ENCODE results near the gene MCUR1. TPM values are rescaled to one million over a fixed set of nuclear protein-coding genes. Genes with fewer than 3 reads are reported as not detected.
"Not testable (repeated sequence)": the region's sequence is repeated elsewhere in the genome, so short reads cannot be mapped to it uniquely, and the experiment has no call there.

MCUR1 gene
- total and polyA plus RNA-seq, 2 donors from 2014 or later, result 24.1 to 39.8 TPM

- H3K9me3 ChIP-seq (ENCODE audit: control insufficient read depth in 2 of 3, insufficient read depth in 1 of 3, low read length in 3 of 3), result no peaks in the 10 kb centered on the region
- intact Hi-C loops (cut with DNase I), result no loop called here
- FAIRE-seq, result no peak
These were observed 37.4 kb upstream of the MCUR1 start for GRCh38 chr6:13851803-13852202.

GRCh38 chr6:13851330-13851729 is 37.0 kb upstream of the MCUR1 start:
- H3K9ac ChIP-seq (ENCODE audit: low read length in 3 of 3), result no peak overlapping the region
- peaks cover 0 to 17% (median 0%) of the 10 kb centered on the region in 3 donors for H3K4me1 ChIP-seq (ENCODE audit: control insufficient read depth in 2 of 3, insufficient read depth in 2 of 3, low read depth in 1 of 3, low read length in 3 of 3)
- DNase-seq (no peak), FAIRE-seq (no peak)
- intact Hi-C loops (cut with DNase I), result no loop called here
- no peak for TF ChIP-seq CTCF (IDR thresholded peaks at IDR 0.05; ENCODE audit: borderline replicate concordance, extremely low read depth, insufficient read depth)
- no peaks in the 10 kb centered on the region for H3K36me3 ChIP-seq (ENCODE audit: control insufficient read depth in 2 of 3, insufficient read depth in 3 of 3, low read length in 3 of 3)
- no peaks in the 10 kb centered on the region for H3K27me3 ChIP-seq (ENCODE audit: control insufficient read depth, insufficient read depth, low read length)
- no peak overlapping the region for H3K27ac ChIP-seq (ENCODE audit: low read depth in 2 of 2, low read length in 2 of 2)
- H3K4me3 ChIP-seq (ENCODE audit: low read length in 3 of 3), result no peak overlapping the region
- H3K9me3 ChIP-seq (ENCODE audit: control insufficient read depth in 2 of 3, insufficient read depth in 1 of 3, low read length in 3 of 3), result no peaks in the 10 kb centered on the region

More at GRCh38 chr6:13851803-13852202, 37.4 kb upstream of the MCUR1 start:
- no peak overlapping the region for H3K9ac ChIP-seq (ENCODE audit: low read length in 3 of 3)
- H3K4me3 ChIP-seq (ENCODE audit: low read length in 3 of 3), result no peak overlapping the region
- H3K27me3 ChIP-seq (ENCODE audit: control insufficient read depth, insufficient read depth, low read length), result no peaks in the 10 kb centered on the region
- no peak for TF ChIP-seq CTCF (IDR thresholded peaks at IDR 0.05; ENCODE audit: borderline replicate concordance, extremely low read depth, insufficient read depth)
- no peak for DNase-seq
- peaks cover 0 to 13% (median 0%) of the 10 kb centered on the region in 3 donors for H3K4me1 ChIP-seq (ENCODE audit: control insufficient read depth in 2 of 3, insufficient read depth in 2 of 3, low read depth in 1 of 3, low read length in 3 of 3)
- H3K36me3 ChIP-seq (ENCODE audit: control insufficient read depth in 2 of 3, insufficient read depth in 3 of 3, low read length in 3 of 3), result no peaks in the 10 kb centered on the region
- H3K27ac ChIP-seq (ENCODE audit: low read depth in 2 of 2, low read length in 2 of 2), result no peak overlapping the region

GRCh38 chr6:13850690-13851089 is 36.3 kb upstream of the MCUR1 start:
- intact Hi-C loops (cut with DNase I); H3K4me3 ChIP-seq (ENCODE audit: low read length in 3 of 3); FAIRE-seq; H3K9me3 ChIP-seq (ENCODE audit: control insufficient read depth in 2 of 3, insufficient read depth in 1 of 3, low read length in 3 of 3); H3K27ac ChIP-seq (ENCODE audit: low read depth in 2 of 2, low read length in 2 of 2); DNase-seq; H3K9ac ChIP-seq (ENCODE audit: low read length in 3 of 3); H3K36me3 ChIP-seq (ENCODE audit: control insufficient read depth in 2 of 3, insufficient read depth in 3 of 3, low read length in 3 of 3); H3K27me3 ChIP-seq (ENCODE audit: control insufficient read depth, insufficient read depth, low read length): not testable (repeated sequence)
- H3K4me1 ChIP-seq (ENCODE audit: control insufficient read depth in 2 of 3, insufficient read depth in 2 of 3, low read depth in 1 of 3, low read length in 3 of 3), result peaks cover 0 to 17% (median 0%) of the 10 kb centered on the region in 3 donors

- intact Hi-C loops (cut with DNase I), result no loop called here
- Histone ChIP-seq H3K9me3 (ENCODE audit: control insufficient read depth in 2 of 3, insufficient read depth in 1 of 3, low read length in 3 of 3) (no peaks in the 10 kb centered on the region), H3K4me1 (ENCODE audit: control insufficient read depth in 2 of 3, insufficient read depth in 2 of 3, low read depth in 1 of 3, low read length in 3 of 3) (peaks cover 0 to 17% (median 0%) of the 10 kb centered on the region in 3 donors), H3K9ac (ENCODE audit: low read length in 3 of 3) (no peak overlapping the region), H3K4me3 (ENCODE audit: low read length in 3 of 3) (peak overlapping the region in 1 of 3 donors; percentile 1), H3K27ac (ENCODE audit: low read depth in 2 of 2, low read length in 2 of 2) (no peak overlapping the region), H3K27me3 (ENCODE audit: control insufficient read depth, insufficient read depth, low read length) (no peaks in the 10 kb centered on the region), H3K36me3 (ENCODE audit: control insufficient read depth in 2 of 3, insufficient read depth in 3 of 3, low read length in 3 of 3) (no peaks in the 10 kb centered on the region)
- FAIRE-seq, result no peak
- DNase-seq, result peak in 2 of 5 donors; percentile 40 to 56
- TF ChIP-seq CTCF (IDR thresholded peaks at IDR 0.05; ENCODE audit: borderline replicate concordance, extremely low read depth, insufficient read depth), result no peak
These were observed 34.3 kb upstream of the MCUR1 start for GRCh38 chr6:13848522-13849150.

All from kidney (tissue), 14 donors.